Vagina (tissue), 2 donors: ENCODE measurements around the gene CDH9. TPM values are rescaled to one million over a fixed set of nuclear protein-coding genes. Genes with fewer than 3 reads are reported as not detected.

Experiments used
- DNase-seq, 2 donors: peaks; one replicate each; pipeline ENCODE4 v3.0.0-alpha.2; 2017; ENCODE audit errors: extremely low spot score in 2 of 2
- H3K27ac ChIP-seq: fragments of 200-600 bp; sonication (generic); one replicate; pipeline ENCODE4 v1.5.1; 2019
- H3K27me3 ChIP-seq: fragments of 200-600 bp; sonication (generic); one replicate; pipeline ENCODE4 v1.5.1; 2019
- H3K36me3 ChIP-seq, 2 donors: fragments of 200-600 bp; sonication (generic); one replicate each; pipeline ENCODE4 v1.5.1; 2017 to 2019
- H3K4me1 ChIP-seq: fragments of 200-600 bp; sonication (generic); one replicate; pipeline ENCODE4 v1.5.1; 2019
- H3K4me3 ChIP-seq, 2 donors: fragments of 200-600 bp; sonication (generic); 1 replicate in 1 of 2; 2 replicates in 1 of 2; pipeline ENCODE4 v1.5.1; 2016 to 2019
- H3K9me3 ChIP-seq: fragments of 200-600 bp; sonication (generic); one replicate; pipeline ENCODE4 v1.5.1; 2019
- CTCF ChIP-seq, 3 experiments: fragments of 450-650 bp in 2 of 3; fragments of 200-600 bp in 1 of 3; sonication (generic) in 1 of 3; IDR thresholded peaks; one replicate each; pipeline ENCODE4 v1.5.1; 2017 to 2019; ENCODE audit warnings: antibody characterized with exemption in 3 of 3, mild to moderate bottlenecking in 2 of 3, moderate library complexity in 2 of 3
- POLR2A ChIP-seq, 2 donors: fragments of 450-650 bp; IDR thresholded peaks; one replicate each; pipeline ENCODE4 v1.6.1; 2017; ENCODE audit warnings: antibody characterized with exemption in 2 of 2, mild to moderate bottlenecking in 2 of 2, moderate library complexity in 2 of 2
- POLR2AphosphoS5 ChIP-seq, 2 donors: sonication (generic); formaldehyde crosslinking; IDR thresholded peaks; one replicate each; pipeline ENCODE4 v1.9.0; 2017; ENCODE audit warnings: antibody characterized with exemption in 2 of 2, mild to moderate bottlenecking in 2 of 2, low read depth in 1 of 2; ENCODE audit not compliant: insufficient read depth in 1 of 2
- intact Hi-C: fragments of 100-400 bp; cut with DNase I; formaldehyde crosslinking; loops from one replicate; pipeline ENCODE4 v1.15.1; 2023
- total RNA-seq: library from RNA; depleted of rRNA; stranded (reverse); fragments of >200 nt; gene quantifications from one replicate; pipeline ENCODE4 v1.2.3, GENCODE V29; 2016

CDH9 gene
- total RNA-seq, 1 donor from 2014 or later = not detected

- Histone ChIP-seq H3K36me3 (no peaks in the 10 kb centered on the region), H3K4me1 (no peaks in the 10 kb centered on the region), H3K9me3 (no peaks in the 10 kb centered on the region), H3K4me3 (no peak overlapping the region), H3K27ac (no peak overlapping the region), H3K27me3 (no peaks in the 10 kb centered on the region)
- DNase-seq = no peak
- intact Hi-C loops = no loop called here
- TF ChIP-seq POLR2A (IDR thresholded peaks at IDR 0.05) (no peak), POLR2AphosphoS5 (IDR thresholded peaks at IDR 0.05; ENCODE audit: insufficient read depth in 1 of 2, low read depth in 1 of 2) (no peak), CTCF (IDR thresholded peaks at IDR 0.05) (no peak)
Measured at GRCh38 chr5:26877154-26877553, 161.2 kb downstream of the CDH9 start.

- Histone ChIP-seq H3K9me3 (no peaks in the 10 kb centered on the region), H3K27me3 (no peaks in the 10 kb centered on the region), H3K4me1 (no peaks in the 10 kb centered on the region), H3K4me3 (no peak overlapping the region), H3K36me3 (no peaks in the 10 kb centered on the region), H3K27ac (no peak overlapping the region)
- no peak for DNase-seq
- intact Hi-C loops = no loop called here
- TF ChIP-seq POLR2AphosphoS5 (IDR thresholded peaks at IDR 0.05; ENCODE audit: insufficient read depth in 1 of 2, low read depth in 1 of 2) (no peak), CTCF (IDR thresholded peaks at IDR 0.05) (no peak), POLR2A (IDR thresholded peaks at IDR 0.05) (no peak)
Measured at GRCh38 chr5:26872337-26872736, 166.0 kb downstream of the CDH9 start.

GRCh38 chr5:26869781-26870180 lies 168.6 kb downstream of the CDH9 start:
- no peaks in the 10 kb centered on the region for H3K4me1 ChIP-seq
- TF ChIP-seq POLR2AphosphoS5 (IDR thresholded peaks at IDR 0.05; ENCODE audit: insufficient read depth in 1 of 2, low read depth in 1 of 2) (no peak), POLR2A (IDR thresholded peaks at IDR 0.05) (no peak), CTCF (IDR thresholded peaks at IDR 0.05) (no peak)
- no peaks in the 10 kb centered on the region for H3K9me3 ChIP-seq
- DNase-seq = no peak
- no peak overlapping the region for H3K27ac ChIP-seq
- H3K27me3 ChIP-seq = no peaks in the 10 kb centered on the region
- intact Hi-C loops = no loop called here
- no peak overlapping the region for H3K4me3 ChIP-seq
- H3K36me3 ChIP-seq = no peaks in the 10 kb centered on the region

- TF ChIP-seq CTCF (IDR thresholded peaks at IDR 0.05) (no peak), POLR2AphosphoS5 (IDR thresholded peaks at IDR 0.05; ENCODE audit: insufficient read depth in 1 of 2, low read depth in 1 of 2) (no peak), POLR2A (IDR thresholded peaks at IDR 0.05) (no peak)
- Histone ChIP-seq H3K4me3 (no peak overlapping the region), H3K27me3 (no peaks in the 10 kb centered on the region), H3K36me3 (no peaks in the 10 kb centered on the region), H3K4me1 (no peaks in the 10 kb centered on the region), H3K27ac (no peak overlapping the region), H3K9me3 (no peaks in the 10 kb centered on the region)
- no peak for DNase-seq
- intact Hi-C loops = no loop called here
Measured at GRCh38 chr5:26868504-26868903, 169.9 kb downstream of the CDH9 start.

GRCh38 chr5:26864061-26864460 lies 174.3 kb downstream of the CDH9 start:
- no peak for DNase-seq
- Histone ChIP-seq H3K36me3 (no peaks in the 10 kb centered on the region), H3K9me3 (no peaks in the 10 kb centered on the region), H3K4me3 (no peak overlapping the region), H3K4me1 (no peaks in the 10 kb centered on the region), H3K27me3 (no peaks in the 10 kb centered on the region), H3K27ac (no peak overlapping the region)
- TF ChIP-seq POLR2A (IDR thresholded peaks at IDR 0.05) = no peak
- TF ChIP-seq CTCF (IDR thresholded peaks at IDR 0.05) = no peak
- TF ChIP-seq POLR2AphosphoS5 (IDR thresholded peaks at IDR 0.05; ENCODE audit: insufficient read depth in 1 of 2, low read depth in 1 of 2) = no peak
- intact Hi-C loops = no loop called here
